ENCODE measurements around the gene RYK.
A peak's percentile ranks its signal among the peaks of the same experiment; 100 is the strongest.
"Not testable (repeated sequence)": the region's sequence is repeated elsewhere in the genome, so short reads cannot be mapped to it uniquely, and the experiment has no call there.

The RYK gene

GRCh38 chr3:134253475-134254226 lies 3.0 kb upstream of the RYK start:
- DNase-seq (ENCODE audit: low read depth), result no peak

GRCh38 chr3:134252766-134253165 lies 2.1 kb upstream of the RYK start:
- DNase-seq (ENCODE audit: low read depth), result no peak

- DNase-seq (ENCODE audit: low read depth), result no peak
Observed at GRCh38 chr3:134251731-134252391, 1.2 kb upstream of the RYK start.

- DNase-seq (ENCODE audit: low read depth), result peak; percentile 21
Observed at GRCh38 chr3:134249935-134250716, 533 bp downstream of the RYK start.

GRCh38 chr3:134249296-134249841 lies 1.3 kb downstream of the RYK start:
- DNase-seq (ENCODE audit: low read depth), result no peak

- DNase-seq (ENCODE audit: low read depth), result no peak
Observed at GRCh38 chr3:134244921-134245320, 5.7 kb downstream of the RYK start.

GRCh38 chr3:134242649-134243617 lies 7.7 kb downstream of the RYK start:
- DNase-seq (ENCODE audit: low read depth), result no peak

- DNase-seq (ENCODE audit: low read depth), result no peak
Observed at GRCh38 chr3:134239538-134239937, 11.1 kb downstream of the RYK start.

GRCh38 chr3:134237454-134238145 lies 13.1 kb downstream of the RYK start:
- DNase-seq (ENCODE audit: low read depth), result no peak

GRCh38 chr3:134236505-134237170 lies 14.0 kb downstream of the RYK start:
- no peak for DNase-seq (ENCODE audit: low read depth)

- no peak for DNase-seq (ENCODE audit: low read depth)
Observed at GRCh38 chr3:134235577-134236076, 15.0 kb downstream of the RYK start.

- no peak for DNase-seq (ENCODE audit: low read depth)
Observed at GRCh38 chr3:134232951-134233350, 17.7 kb downstream of the RYK start.

- DNase-seq (ENCODE audit: low read depth), result no peak
Observed at GRCh38 chr3:134232151-134232550, 18.5 kb downstream of the RYK start.

- DNase-seq (ENCODE audit: low read depth), result no peak
Observed at GRCh38 chr3:134231131-134231530, 19.5 kb downstream of the RYK start.

- no peak for DNase-seq (ENCODE audit: low read depth)
Observed at GRCh38 chr3:134229038-134229437, 21.6 kb downstream of the RYK start.

GRCh38 chr3:134228479-134228878 lies 22.2 kb downstream of the RYK start:
- no peak for DNase-seq (ENCODE audit: low read depth)

GRCh38 chr3:134228035-134228434 lies 22.6 kb downstream of the RYK start:
- no peak for DNase-seq (ENCODE audit: low read depth)

- DNase-seq (ENCODE audit: low read depth), result not testable (repeated sequence)
Observed at GRCh38 chr3:134224796-134225156, 25.9 kb downstream of the RYK start.

GRCh38 chr3:134222835-134223234 lies 27.8 kb downstream of the RYK start:
- no peak for DNase-seq (ENCODE audit: low read depth)

GRCh38 chr3:134216851-134217250 lies 33.8 kb downstream of the RYK start:
- DNase-seq (ENCODE audit: low read depth), result no peak

Data from activated T-cell treated with anti-CD3 and anti-CD28 coated beads for 24 hours (primary cell).